ENCODE measurements around the gene RITA1. TPM values are rescaled to one million over a fixed set of nuclear protein-coding genes. Genes with fewer than 3 reads are reported as not detected.

Gene RITA1
- total RNA-seq, 1 experiment from 2014 or later = 38.0 TPM

DNA sequence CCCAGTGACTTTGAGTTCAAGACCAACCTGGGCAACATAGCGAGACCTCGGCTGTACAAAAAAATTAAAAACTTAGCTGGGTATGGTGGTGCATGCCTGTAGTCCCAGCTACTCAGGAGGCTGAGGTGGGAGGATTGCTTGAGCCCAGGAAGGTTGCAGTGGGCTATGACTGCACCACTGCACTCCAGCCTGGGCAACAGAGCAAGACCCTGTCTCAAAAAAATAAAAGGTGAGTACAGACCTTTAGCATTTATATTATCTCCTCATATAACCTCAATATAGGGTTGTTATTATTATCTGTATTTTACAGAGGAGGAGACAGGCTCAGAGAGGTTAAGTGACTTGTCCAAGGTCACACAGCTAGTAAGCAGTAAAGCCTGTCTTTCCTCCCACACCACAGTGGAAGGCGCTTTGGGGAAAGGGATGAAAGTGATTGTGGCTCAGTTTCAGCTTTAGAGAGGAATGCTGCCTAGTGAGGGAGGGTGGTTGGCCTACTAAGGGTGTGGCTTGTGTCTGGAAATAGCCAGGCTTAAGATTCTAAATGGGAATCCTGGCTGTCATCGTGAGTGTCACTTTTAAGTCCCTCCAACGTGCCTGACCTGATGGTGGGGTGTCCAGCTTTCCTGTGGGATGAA, 43.0 kb downstream of the RITA1 start:
- DNase-seq (ENCODE audit: low read depth) = no peak

DNA sequence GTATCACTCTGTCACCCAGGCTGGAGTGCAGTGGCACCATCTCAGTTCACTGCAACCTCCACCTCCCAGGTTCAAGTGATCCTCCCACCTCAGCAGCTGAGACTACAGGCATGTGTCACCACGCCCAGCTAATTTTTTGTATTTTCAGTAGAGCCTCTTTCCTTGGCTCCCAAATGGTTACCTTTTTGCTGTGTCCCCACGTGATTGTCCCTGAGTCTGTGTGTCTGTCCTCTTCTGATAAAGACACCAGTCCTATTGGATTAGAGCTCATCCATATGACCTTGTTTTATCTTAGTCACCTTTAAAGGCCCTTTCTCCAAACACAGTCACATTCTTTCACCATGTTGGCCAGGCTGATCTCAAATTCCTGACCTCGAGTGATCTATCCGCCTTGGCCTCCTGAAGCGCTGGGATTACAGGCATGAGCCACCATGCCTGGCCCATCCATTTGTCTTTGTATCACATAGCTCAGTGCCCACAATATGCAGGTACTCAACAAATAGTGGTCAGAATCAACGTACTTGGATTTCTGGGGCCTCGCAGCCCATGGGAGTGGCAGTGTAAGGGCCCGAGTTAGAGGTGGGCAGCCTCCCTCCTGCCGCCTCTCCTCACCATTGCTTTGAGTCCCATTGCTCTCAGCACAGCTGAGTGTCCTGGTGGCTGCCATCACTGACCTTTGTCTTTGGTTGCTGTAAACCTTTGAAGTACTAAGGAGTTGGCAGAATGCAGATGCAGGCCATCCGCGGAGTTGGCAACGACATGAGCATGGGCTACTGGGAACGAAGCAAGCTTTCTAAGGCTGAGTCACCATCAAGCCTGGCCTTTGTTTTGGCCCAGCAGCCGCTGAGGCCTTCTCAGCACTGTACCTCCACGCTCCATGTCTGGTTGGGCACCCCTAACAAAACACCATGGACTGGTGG, 45.1 kb downstream of the RITA1 start:
- no peak for DNase-seq (ENCODE audit: low read depth)

DNA sequence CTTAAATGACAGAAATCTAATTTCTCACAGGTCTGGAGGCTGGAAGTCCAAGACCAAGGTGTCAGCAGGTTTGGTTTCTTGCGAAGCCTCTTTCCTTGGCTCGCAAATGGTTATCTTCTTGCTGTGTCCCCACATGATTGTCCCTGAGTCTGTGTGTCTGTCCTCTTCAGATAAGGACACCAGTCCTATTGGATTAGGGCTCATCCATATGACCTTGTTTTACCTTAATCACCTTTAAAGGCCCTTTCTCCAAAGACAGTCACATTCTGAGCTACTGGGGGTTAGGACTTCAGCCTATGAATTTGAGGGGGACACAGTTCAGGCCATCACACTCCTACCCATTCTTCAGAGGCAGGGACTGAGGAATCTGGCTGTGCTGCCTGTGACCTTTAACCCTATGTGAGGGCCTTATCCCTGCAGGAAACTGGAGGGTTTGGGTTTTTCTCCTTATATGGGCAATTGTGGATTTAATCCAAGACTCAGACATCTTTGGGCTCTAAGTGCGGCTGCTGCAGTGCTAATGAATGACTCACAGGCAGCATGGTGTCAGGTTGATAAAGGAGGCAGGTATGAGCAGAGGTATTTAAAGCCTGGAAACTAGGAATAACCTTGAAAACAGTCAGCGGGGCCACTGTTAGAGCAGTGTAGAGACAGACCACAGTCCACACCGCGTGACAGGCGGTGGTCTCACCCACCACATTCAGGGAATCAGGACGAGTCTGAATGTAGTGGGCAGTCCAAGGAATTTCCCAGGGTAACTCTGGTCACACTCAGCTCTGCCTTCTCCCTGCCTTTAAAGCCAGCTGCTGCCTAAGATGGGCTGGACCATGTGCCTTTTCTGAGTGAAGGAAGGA, 45.9 kb downstream of the RITA1 start:
- peak; percentile 56 for DNase-seq (ENCODE audit: low read depth)

DNA sequence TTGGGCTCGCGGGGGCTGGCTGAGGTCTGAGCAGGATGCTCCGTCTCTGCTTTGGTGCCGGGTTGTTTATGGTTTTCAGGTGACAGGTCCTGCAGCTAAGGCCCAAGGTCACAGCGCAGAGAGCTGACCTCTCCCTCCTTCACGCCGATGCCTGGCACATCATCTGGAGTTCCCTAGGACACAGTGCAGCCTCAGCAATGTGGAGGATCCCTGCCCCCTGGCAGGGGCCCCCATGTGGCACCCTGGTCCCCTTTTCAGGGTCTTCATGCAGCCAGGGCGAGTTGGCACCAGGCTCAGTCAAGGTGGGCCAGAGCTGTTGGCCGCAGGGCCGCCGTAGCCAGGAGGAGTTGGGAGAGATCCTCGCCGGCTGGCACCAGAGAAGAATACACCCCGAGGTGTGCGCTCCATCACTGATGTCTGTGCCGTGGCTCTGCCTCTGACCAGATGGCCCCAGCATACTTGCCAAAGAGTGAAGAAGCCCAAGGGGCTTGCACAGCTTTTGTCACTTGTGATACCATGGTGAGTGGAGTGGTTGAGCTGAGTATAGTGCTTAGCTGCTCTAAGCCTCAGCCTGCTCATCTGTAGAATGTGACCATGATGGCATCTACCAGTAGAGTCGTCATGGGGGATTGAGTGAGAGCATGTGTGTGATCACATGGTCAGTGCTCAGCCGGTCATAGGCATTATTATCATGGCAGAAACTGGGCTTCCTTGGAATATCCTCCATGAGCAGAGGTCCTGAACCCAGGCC, 46.7 kb downstream of the RITA1 start:
- no peak for DNase-seq (ENCODE audit: low read depth)

DNA sequence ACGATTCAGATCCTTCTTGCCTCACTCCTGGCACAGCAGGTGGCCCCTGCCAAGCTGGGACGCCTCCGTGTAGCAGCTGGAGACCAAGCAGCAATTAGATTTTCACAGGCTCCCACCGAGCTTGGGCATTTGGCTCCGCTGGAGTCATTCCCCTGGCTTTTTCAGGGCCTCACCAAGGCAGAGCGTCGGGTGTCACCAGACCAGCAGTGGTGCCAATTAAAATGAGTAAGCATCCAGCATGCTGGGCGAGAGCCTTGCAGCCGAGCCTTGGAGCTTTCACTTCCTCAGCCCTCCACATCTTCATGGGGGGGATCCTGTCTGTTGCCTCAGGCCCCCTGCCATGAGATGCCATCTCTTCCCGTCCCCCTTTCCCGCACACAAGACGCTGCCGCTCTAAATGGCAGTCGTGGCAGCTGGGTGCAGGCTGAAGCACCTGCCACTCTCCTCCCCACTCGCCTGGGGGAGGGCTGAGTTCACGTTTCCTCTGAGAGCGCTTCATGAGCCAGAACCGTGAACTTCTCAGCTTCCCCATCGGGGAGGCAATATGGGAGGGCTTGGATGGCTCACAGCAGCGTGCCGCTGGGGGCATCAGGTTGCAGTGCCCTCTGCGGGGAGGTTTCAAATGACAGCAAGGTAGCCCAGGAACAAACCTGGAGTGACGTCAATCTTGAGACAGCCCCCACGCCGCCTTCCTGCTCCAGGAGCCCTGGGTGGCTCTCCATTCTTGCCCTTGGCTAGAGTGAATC, 47.5 kb downstream of the RITA1 start:
- peak; percentile 56 for DNase-seq (ENCODE audit: low read depth)

DNA sequence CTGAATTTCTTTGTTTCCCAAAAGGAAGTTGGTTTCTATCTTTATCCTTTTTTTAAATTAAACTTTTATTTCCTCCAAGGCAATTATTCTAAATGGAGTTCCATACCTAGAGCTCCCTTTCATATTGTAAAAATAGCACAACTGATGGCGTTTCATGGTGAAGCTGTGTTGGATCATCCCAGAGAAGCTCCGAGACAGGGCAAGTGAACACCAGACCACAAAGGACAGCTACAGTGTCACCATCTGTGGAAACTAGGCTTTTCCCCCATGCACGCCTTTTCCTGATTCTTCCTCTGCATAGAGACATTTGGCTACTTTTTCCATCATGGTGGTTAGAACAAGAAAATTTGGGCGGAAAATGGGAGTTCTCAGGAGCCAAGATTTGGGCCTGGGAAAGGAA, 48.4 kb downstream of the RITA1 start:
- DNase-seq (ENCODE audit: low read depth) = no peak

DNA sequence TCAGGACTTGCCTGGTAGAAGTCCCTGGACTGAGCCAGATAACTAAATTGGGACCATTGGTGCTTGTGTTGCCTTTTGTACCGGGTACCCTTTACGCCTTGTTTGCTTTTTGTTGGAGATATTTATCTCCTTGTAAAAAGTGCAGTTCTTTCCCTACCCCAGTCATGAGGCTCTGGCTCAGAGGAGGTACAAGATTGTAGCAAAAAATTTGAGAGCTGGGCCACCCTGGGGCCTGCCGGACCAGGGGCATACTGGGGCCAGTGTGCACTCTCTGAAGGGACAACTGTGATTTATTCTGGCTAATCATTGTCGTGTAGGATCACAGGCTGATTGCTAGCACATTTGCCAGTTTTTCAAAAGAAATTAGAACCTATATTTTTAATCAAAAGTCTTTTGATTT, 49.0 kb downstream of the RITA1 start:
- no peak for DNase-seq (ENCODE audit: low read depth)

DNA sequence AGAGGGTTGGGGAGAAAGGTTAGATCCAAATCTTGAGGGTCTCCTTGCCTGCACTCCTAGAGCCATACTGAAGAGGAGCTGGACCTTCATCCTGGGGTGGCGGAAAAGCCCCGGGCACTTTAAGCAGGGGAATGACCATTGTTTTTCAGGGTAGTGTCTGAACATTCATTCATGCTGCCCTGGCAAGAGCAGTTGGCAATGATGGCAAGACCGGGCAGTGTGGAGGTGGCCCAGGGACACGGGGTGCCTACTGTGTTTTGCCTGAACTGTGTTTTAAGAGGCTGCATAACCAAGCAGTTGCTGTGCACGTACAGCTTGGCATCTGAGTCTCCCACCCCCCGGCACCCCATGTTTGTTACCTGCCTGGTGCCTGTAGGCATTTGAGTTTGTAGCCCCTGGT, 50.5 kb downstream of the RITA1 start:
- no peak for DNase-seq (ENCODE audit: low read depth)

DNA sequence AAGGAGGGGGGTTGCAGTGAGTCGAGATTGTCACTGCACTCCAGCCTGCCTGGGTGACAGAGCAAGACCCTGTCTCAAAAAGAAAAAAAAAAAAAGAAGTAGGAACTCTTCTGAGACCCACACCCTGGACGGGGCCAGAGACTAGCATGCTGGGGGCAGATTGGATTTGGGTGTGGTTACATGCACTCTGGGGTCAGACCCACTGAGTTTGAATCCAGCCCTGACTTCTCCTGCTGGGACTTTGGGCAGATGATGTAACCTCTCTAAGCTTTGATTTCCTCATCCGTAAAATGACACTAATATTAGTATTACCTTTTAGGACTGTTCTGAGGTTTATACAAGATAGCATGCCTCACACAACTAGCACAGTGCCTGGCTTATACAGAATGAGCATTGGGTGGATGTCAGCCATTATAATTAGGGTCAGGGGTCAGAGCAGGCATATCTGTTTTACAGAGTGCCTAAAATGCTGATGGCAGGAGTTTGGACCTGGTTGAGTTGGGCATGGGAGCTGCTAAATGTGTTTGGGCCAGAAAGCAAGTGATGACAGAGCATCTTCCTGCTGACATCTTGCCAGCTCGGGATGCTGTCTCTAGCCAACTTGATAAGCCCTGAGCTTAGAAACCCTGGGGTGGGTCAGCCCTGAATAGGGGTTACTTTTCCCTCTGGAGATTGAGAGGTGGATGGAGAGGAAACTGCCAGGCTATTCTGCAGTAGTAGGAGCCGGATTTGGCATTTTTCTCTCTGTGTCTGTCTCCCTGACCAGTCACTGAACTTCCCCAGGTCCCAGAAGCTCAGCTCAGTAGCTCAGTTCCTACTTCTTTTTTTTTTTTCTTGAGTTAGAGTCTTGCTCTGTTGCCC, 51.2 kb downstream of the RITA1 start:
- no peak for DNase-seq (ENCODE audit: low read depth)

DNA sequence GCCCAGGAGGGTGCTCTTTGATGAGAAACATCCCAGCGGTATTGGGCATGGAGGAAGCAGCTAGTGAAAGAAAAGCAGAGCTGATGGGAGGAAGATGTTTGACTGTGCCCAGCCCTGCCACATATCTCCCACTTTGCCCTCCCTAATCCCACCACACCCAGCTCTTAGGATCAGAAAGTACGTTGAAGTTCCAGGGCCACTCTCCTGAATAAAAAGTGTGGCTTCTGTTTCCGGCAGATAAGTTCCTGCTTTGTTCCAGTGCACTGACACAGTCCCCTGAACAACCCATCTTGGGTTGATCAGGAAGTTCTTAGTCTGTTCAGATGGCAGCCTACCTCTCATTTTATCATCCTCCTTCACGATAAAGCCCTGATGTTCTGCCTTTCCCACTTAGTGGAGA, 52.2 kb downstream of the RITA1 start:
- no peak for DNase-seq (ENCODE audit: low read depth)

DNA sequence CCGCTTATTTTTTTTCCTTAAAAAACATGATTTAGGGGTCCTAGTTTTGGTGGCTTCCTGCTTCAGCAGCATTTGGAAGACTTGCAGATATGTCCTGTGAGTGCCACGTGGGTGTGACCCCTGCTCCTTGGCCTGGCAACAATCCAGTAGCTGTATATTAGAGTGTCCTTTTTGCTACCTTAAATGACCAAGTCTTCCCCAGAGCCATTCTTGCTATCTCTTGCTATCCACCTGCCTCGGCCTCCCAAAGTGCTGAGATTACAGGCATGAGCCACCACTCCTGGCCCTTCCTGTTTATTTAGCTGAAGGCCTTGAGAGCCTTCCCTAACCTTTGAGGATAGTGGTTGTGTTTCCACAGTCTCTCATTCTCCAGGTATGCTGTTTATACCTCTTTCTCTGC, 52.8 kb downstream of the RITA1 start:
- DNase-seq (ENCODE audit: low read depth) = no peak

DNA sequence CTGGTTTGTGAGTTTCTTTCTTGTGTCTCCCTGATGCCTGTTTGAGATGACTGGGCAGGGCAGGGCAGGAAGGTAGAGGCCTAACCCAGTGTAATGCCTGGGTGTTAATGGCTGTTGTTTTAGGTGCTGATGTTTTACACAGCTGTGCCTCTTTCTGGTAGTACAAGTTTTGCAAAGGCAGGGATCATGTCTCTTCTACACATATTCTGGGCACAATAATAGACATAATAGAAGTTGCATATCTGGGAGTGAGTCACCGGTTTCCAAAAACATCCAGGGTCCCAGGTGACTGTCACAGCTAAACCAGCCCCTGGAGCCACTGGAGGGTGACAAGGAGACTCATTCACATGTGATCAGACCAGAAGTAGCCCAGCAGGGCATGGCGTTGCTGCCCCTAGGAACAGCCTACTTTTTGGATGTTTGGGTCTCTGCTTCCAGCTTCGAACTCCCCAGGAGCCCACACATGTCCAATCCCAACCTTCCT, 53.8 kb downstream of the RITA1 start:
- no peak for DNase-seq (ENCODE audit: low read depth)

DNA sequence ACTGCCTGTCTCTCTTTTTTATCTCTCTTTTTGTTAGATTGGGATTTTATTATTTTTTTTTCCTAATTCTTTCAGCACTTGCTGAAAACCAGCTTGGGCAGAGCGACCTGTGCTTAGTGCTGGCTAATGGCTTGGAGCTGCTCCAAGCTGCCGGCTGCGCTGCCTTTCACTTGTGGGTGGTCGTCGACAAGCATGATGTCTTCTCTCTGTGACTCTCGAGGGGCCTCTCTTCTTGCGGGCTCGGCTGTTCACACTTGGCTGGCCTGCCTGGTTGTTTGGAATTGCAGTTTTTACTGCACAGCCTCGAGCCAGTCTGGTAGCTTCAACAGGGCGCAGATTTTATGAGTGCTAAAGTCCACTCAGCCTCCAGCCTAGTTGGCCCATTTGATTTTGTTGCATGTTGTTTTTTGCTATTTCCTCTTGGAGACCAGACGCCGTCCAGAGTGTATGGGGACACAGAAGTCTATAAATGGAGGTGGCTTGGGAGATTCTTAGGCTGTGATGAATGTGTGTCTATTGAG, 54.4 kb downstream of the RITA1 start:
- DNase-seq (ENCODE audit: low read depth) = no peak

DNA sequence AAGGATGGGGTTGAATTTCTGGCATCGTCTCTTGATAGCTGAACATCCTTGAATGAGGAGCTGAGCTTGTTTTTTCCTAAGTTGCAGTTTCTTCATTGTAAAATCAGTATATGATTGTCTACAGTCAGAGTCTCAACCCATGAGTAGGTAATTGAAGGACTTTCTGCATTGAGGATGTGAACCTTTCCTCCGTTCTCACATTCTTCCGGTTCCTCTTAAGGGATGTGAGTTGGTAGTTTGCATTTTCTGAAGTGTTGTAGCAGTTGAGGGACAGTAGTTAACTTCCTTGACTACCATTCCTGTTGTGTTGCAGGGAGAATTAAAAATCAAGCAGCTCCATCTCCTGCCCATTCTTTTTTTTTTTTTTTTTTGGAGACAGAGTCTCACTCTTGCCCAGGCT, 54.9 kb downstream of the RITA1 start:
- DNase-seq (ENCODE audit: low read depth) = no peak

DNA sequence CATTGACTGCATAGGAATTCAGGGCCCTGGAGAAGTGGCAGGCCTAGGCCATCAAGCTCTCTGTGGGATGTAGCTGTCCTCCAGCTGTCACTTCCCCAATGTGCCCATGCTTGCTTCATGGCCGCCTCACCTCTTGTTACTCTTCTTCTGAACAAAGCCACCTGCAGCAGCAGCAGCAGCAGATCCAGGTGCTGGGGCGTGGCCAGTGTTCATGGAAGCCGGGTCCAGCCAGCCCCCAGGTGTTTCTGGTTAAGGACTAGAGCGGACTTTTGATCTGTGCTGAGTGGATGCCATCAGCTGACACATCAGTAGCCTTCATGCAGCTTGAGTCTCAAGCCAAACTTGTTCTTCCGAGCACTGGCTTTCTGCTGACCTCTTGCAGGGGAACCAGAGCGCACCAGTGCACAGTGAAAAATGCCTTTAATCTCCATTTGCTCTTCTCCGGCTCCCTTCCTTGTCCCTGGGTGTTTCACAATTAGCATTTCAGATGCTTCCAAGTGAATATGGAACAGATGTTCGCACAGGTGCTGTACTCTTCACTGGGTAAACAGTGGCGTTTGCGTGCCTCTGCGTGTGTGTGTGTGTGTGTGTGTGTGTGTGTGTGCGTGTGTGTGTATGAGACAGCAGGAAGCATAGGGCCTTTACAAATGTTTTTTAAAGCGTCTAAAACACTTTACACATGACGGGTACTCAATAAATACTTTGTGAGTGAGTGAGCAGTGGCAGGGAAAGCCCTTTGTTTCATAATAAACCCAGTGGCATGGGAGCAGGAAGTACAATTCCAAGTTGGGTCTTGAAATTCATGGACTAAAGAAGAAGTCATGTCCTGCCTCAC, 55.9 kb downstream of the RITA1 start:
- peak; percentile 96 for DNase-seq (ENCODE audit: low read depth)

Measured in LHCN-M2 (cell line).